Endothelial cell of umbilical vein (primary cell): ENCODE measurements around the gene QSOX2. TPM values are rescaled to one million over a fixed set of nuclear protein-coding genes. Genes with fewer than 3 reads are reported as not detected.

Experiments used
- BruUV-seq: library from RNA; stranded (reverse); fragments of 400-500 nt; replicated peaks from 2 replicates; lab custom pipeline; 2021; lab: Mats Ljungman, UMichigan
- CTCF ChIA-PET: fragments of 300-600, 350-600 bp; sonication (Branson Sonifier 250); formaldehyde crosslinking; loops from one replicate; lab custom pipeline; 2021; ENCODE audit warnings: antibody characterized with exemption, inconsistent platforms; lab: Charles Lee
- POLR2A ChIA-PET: fragments of 300-600, 350-600 bp; sonication (Branson Sonifier 250); formaldehyde crosslinking; loops from one replicate; lab custom pipeline; 2021; ENCODE audit warnings: antibody characterized with exemption, inconsistent platforms; lab: Charles Lee
- DNase-seq: peaks from one replicate; pipeline ENCODE4 v3.0.0-alpha.2; 2011; ENCODE audit warnings: low read depth, low spot score
- FAIRE-seq: peaks from 2 replicates; lab custom pipeline; 2011; peaks lifted over from hg19 to GRCh38; lab: Jason Lieb, UNC
- H2AFZ ChIP-seq: 2 replicates; pipeline ENCODE4 v1.6.0; 2012; ENCODE audit warnings: low read depth, low read length, control low read depth, inconsistent platforms
- H3K27ac ChIP-seq: 2 replicates; pipeline ENCODE4 v1.5.1; 2011; ENCODE audit warnings: low read depth, mild to moderate bottlenecking, control low read depth, low read length, moderate library complexity; ENCODE audit not compliant: insufficient read depth
- H3K27me3 ChIP-seq, 2 experiments: 2 replicates each; pipeline versions ENCODE4 v1.6.0 to v1.6.1; 2011; ENCODE audit warnings: low read length in 2 of 2, mixed read lengths in 1 of 2; ENCODE audit not compliant: control insufficient read depth in 2 of 2, insufficient read depth in 2 of 2
- H3K36me3 ChIP-seq, 2 experiments: 2 replicates in 1 of 2; 3 replicates in 1 of 2; pipeline ENCODE4 v1.5.1; 2011; ENCODE audit warnings: low read length in 2 of 2, mild to moderate bottlenecking in 1 of 2, moderate library complexity in 1 of 2; ENCODE audit not compliant: control insufficient read depth in 2 of 2, insufficient read depth in 2 of 2; ENCODE audit errors: extremely low read depth in 1 of 2
- H3K4me1 ChIP-seq: 3 replicates; pipeline ENCODE4 v1.5.1; 2011; ENCODE audit warnings: mild to moderate bottlenecking, low read length; ENCODE audit not compliant: control insufficient read depth, insufficient read depth; ENCODE audit errors: extremely low read depth
- H3K4me2 ChIP-seq: 2 replicates; pipeline ENCODE4 v1.6.1; 2011; ENCODE audit warnings: low read length, control low read depth, mixed read lengths; ENCODE audit not compliant: insufficient read depth
- H3K4me3 ChIP-seq, 3 experiments: fragments of 200-600 bp in 1 of 3; sonication (generic), shearing (Covaris generic) in 1 of 3; replicated peaks in 1 of 3; 2 replicates each; pipeline ENCODE4 v1.5.1; 2011 to 2016; ENCODE audit warnings: control low read depth in 3 of 3, low read length in 3 of 3, mild to moderate bottlenecking in 2 of 3, inconsistent platforms in 1 of 3, low read depth in 1 of 3, moderate library complexity in 1 of 3; ENCODE audit not compliant: insufficient read depth in 1 of 3
- H3K79me2 ChIP-seq: 2 replicates; pipeline ENCODE4 v1.6.0; 2012; ENCODE audit warnings: low read length, inconsistent platforms; ENCODE audit not compliant: control insufficient read depth, insufficient read depth
- H3K9ac ChIP-seq: replicated peaks from 2 replicates; pipeline ENCODE3; 2011; ENCODE audit warnings: low read length, control low read depth; ENCODE audit not compliant: insufficient read depth; ENCODE audit errors: extremely low read depth
- H3K9me1 ChIP-seq: replicated peaks from 3 replicates; pipeline ENCODE4 v1.6.0; 2011; ENCODE audit warnings: mild to moderate bottlenecking, low read length; ENCODE audit not compliant: control insufficient read depth, insufficient read depth; ENCODE audit errors: extremely low read depth
- H3K9me3 ChIP-seq: replicated peaks from 2 replicates; pipeline ENCODE4 v1.5.1; 2012; ENCODE audit warnings: low read length, inconsistent platforms; ENCODE audit not compliant: control insufficient read depth, insufficient read depth
- H4K20me1 ChIP-seq: replicated peaks from 2 replicates; pipeline ENCODE3; 2011; ENCODE audit warnings: mild to moderate bottlenecking, low read length; ENCODE audit not compliant: control insufficient read depth, insufficient read depth; ENCODE audit errors: extremely low read depth
- CTCF ChIP-seq, 2 donors: IDR thresholded peaks; 1 replicate in 1 of 2; 2 replicates in 1 of 2; pipeline ENCODE4 v1.5.1; 2011; ENCODE audit warnings: low read length in 2 of 2, mild to moderate bottlenecking in 2 of 2, moderate library complexity in 2 of 2, control low read depth in 1 of 2, inconsistent platforms in 1 of 2, low read depth in 1 of 2; ENCODE audit not compliant: insufficient read depth in 1 of 2; ENCODE audit errors: extremely low read depth in 1 of 2
- EZH2 ChIP-seq: IDR thresholded peaks from 2 replicates; pipeline ENCODE4 v1.6.1; 2012; ENCODE audit warnings: borderline replicate concordance, low read depth, mild to moderate bottlenecking, moderate library complexity, low read length, inconsistent platforms; ENCODE audit not compliant: severe bottlenecking
- FOS ChIP-seq: IDR thresholded peaks from 2 replicates; pipeline ENCODE4 v1.6.1; 2011; ENCODE audit warnings: mild to moderate bottlenecking, low read length, moderate library complexity, borderline replicate concordance; ENCODE audit not compliant: insufficient read depth
- GATA2 ChIP-seq: IDR thresholded peaks from 2 replicates; pipeline ENCODE4 v1.7.0; 2011; ENCODE audit warnings: low read depth, mild to moderate bottlenecking, moderate library complexity, mixed read lengths, low read length; ENCODE audit not compliant: insufficient read length, insufficient read depth
- JUN ChIP-seq: IDR thresholded peaks from 2 replicates; pipeline ENCODE4 v1.6.1; 2011; ENCODE audit warnings: borderline replicate concordance, low read depth; ENCODE audit not compliant: insufficient read length, insufficient read depth
- MAX ChIP-seq: IDR thresholded peaks from 2 replicates; pipeline ENCODE4 v1.6.1; 2011; ENCODE audit not compliant: insufficient read depth, insufficient read length
- MYC ChIP-seq: IDR thresholded peaks from one replicate; pipeline ENCODE4 v1.6.1; 2011; ENCODE audit warnings: mild to moderate bottlenecking, low read depth, low read length
- POLR2A ChIP-seq: IDR thresholded peaks from 2 replicates; pipeline ENCODE4 v1.6.1; 2012; ENCODE audit warnings: low read depth, mild to moderate bottlenecking, control low read depth, low read length
- POLR2AphosphoS5 ChIP-seq: IDR thresholded peaks from 2 replicates; pipeline ENCODE4 v1.6.1; 2012; ENCODE audit warnings: low read depth, mild to moderate bottlenecking, control low read depth, low read length, moderate library complexity; ENCODE audit not compliant: insufficient read depth
- dilution Hi-C: fragments of 300-500 bp; cut with MboI; formaldehyde crosslinking; loops from one replicate; pipeline ENCODE4 v1.15.0; 2019; ENCODE audit warnings: low sequenced_read_pairs; ENCODE audit not compliant: extremely low pct_ligation_motif_present
- intact Hi-C: fragments of 100-400 bp; cut with micrococcal nuclease; formaldehyde crosslinking; loops from one replicate; pipeline ENCODE4 v1.10.0; 2022
- polyA plus RNA-seq, 4 experiments: library from polyadenylated mRNA; depleted of rRNA in 3 of 4; stranded (reverse) in 3 of 4; unstranded in 1 of 4; fragments of >200 nt; gene quantifications; 2 replicates each; pipeline versions ENCODE4 v1.2.1 to v1.2.3, GENCODE V29; 2011 to 2012; ENCODE audit warnings: missing spikeins in 1 of 4
- total RNA-seq: library from RNA; stranded (reverse); gene quantifications from 2 replicates; pipeline ENCODE4 v1.2.3, GENCODE V29; 2021

Gene QSOX2
- total and polyA plus RNA-seq, 2 donors (not counting 3 experiments of a cell fraction or from before 2014, with no cell fraction given), result 16.4 to 23.4 TPM

- CTCF ChIA-PET, result interaction anchor here (1.0 kb wide), 1 partner anchor 20 kb away, joined by 3 read pairs; no protein-coding TSS in a partner anchor
These were observed 12.7 kb upstream of the QSOX2 start for GRCh38 chr9:136258299-136258625.

GRCh38 chr9:136257381-136258298, 12.0 kb upstream of the QSOX2 start:
- no peak overlapping the region for H3K4me3 ChIP-seq
- no peaks in the 10 kb centered on the region for H4K20me1 ChIP-seq
- H3K27me3 ChIP-seq, result peaks cover 0 to 2% of the 10 kb centered on the region in 2 experiments
- dilution Hi-C loops (no loop called here), intact Hi-C loops (no loop called here)
- DNase-seq (no peak), FAIRE-seq (no peak)
- no peak overlapping the region for H3K9ac ChIP-seq
- no peak for TF ChIP-seq EZH2
- TF ChIP-seq FOS, result no peak
- no peak for TF ChIP-seq POLR2A
- no peak for TF ChIP-seq JUN
- no peak for TF ChIP-seq MYC
- TF ChIP-seq GATA2, result no peak
- no peak for TF ChIP-seq POLR2AphosphoS5
- TF ChIP-seq MAX, result no peak
- TF ChIP-seq CTCF (IDR thresholded peaks at IDR 0.05; ENCODE audit: extremely low read depth in 1 of 2, insufficient read depth in 1 of 2, low read depth in 1 of 2, low read length in 2 of 2), result no peak
- H3K27ac ChIP-seq, result no peak overlapping the region
- ChIA-PET CTCF (no interaction called here), POLR2A (no interaction called here)
- no TSS peak for BruUV-seq
- no peaks in the 10 kb centered on the region for H3K79me2 ChIP-seq
- no peak overlapping the region for H2AFZ ChIP-seq
- H3K9me3 ChIP-seq, result no peaks in the 10 kb centered on the region
- H3K36me3 ChIP-seq, result no peaks in the 10 kb centered on the region
- no peaks in the 10 kb centered on the region for H3K4me1 ChIP-seq
- H3K9me1 ChIP-seq, result no peaks in the 10 kb centered on the region
- H3K4me2 ChIP-seq, result no peak overlapping the region

More at GRCh38 chr9:136258299-136258625, 12.7 kb upstream of the QSOX2 start:
- TF ChIP-seq GATA2, result no peak
- TF ChIP-seq POLR2AphosphoS5, result no peak
- Histone ChIP-seq H3K9me3 (no peaks in the 10 kb centered on the region), H3K4me3 (no peak overlapping the region), H3K4me1 (no peaks in the 10 kb centered on the region), H3K4me2 (no peak overlapping the region), H2AFZ (no peak overlapping the region), H3K27ac (no peak overlapping the region), H3K9ac (no peak overlapping the region), H3K79me2 (no peaks in the 10 kb centered on the region), H3K36me3 (no peaks in the 10 kb centered on the region), H4K20me1 (no peaks in the 10 kb centered on the region), H3K9me1 (no peaks in the 10 kb centered on the region), H3K27me3 (peaks cover 0 to 2% of the 10 kb centered on the region in 2 experiments)
- no peak for FAIRE-seq
- intact Hi-C loops (no loop called here), dilution Hi-C loops (no loop called here)
- no TSS peak for BruUV-seq
- POLR2A ChIA-PET, result no interaction called here
- DNase-seq, result no peak
